Keratinocyte (primary cell): Measurements from ENCODE around the gene FBXO38. TPM values are rescaled to one million over a fixed set of nuclear protein-coding genes. Genes with fewer than 3 reads are reported as not detected.

Source experiments
- DNase-seq: peaks from one replicate; pipeline ENCODE4 v3.0.0-alpha.2; 2011; ENCODE audit warnings: low read depth, missing footprints, low spot score
- FAIRE-seq: peaks from 2 replicates; lab custom pipeline; 2011; peaks lifted over from hg19 to GRCh38; lab: Jason Lieb, UNC
- H2AFZ ChIP-seq: 2 replicates; pipeline ENCODE4 v1.6.0; 2012; ENCODE audit warnings: low read length, control low read depth, inconsistent platforms; ENCODE audit not compliant: control insufficient read depth
- H3K27ac ChIP-seq: 2 replicates; pipeline ENCODE4 v1.5.1; 2011; ENCODE audit warnings: low read length; ENCODE audit not compliant: control insufficient read depth, insufficient read depth
- H3K27me3 ChIP-seq: 3 replicates; pipeline ENCODE4 v1.6.0; 2011; ENCODE audit warnings: low read length; ENCODE audit not compliant: control insufficient read depth, insufficient read depth; ENCODE audit errors: extremely low read depth
- H3K36me3 ChIP-seq, 2 experiments: 2 replicates in 1 of 2; 3 replicates in 1 of 2; pipeline ENCODE4 v1.5.1; 2011; ENCODE audit warnings: low read length in 2 of 2, mild to moderate bottlenecking in 1 of 2; ENCODE audit not compliant: control insufficient read depth in 2 of 2, insufficient read depth in 2 of 2; ENCODE audit errors: extremely low read depth in 1 of 2
- H3K4me1 ChIP-seq: 3 replicates; pipeline ENCODE4 v1.5.1; 2011; ENCODE audit warnings: low read length; ENCODE audit not compliant: control insufficient read depth, insufficient read depth; ENCODE audit errors: extremely low read depth
- H3K4me2 ChIP-seq: 3 replicates; pipeline ENCODE4 v1.6.0; 2011; ENCODE audit warnings: low read depth, low read length; ENCODE audit not compliant: control insufficient read depth, insufficient read depth; ENCODE audit errors: extremely low read depth
- H3K4me3 ChIP-seq, 3 experiments: fragments of 200-600 bp in 1 of 3; sonication (generic) in 1 of 3; 2 replicates in 2 of 3; 3 replicates in 1 of 3; pipeline ENCODE4 v1.5.1; 2011 to 2016; ENCODE audit warnings: low read length in 3 of 3, mild to moderate bottlenecking in 3 of 3, control low read depth in 2 of 3, inconsistent platforms in 1 of 3, low read depth in 1 of 3, mixed read lengths in 1 of 3, mixed run types in 1 of 3, moderate library complexity in 1 of 3; ENCODE audit not compliant: control insufficient read depth in 2 of 3, insufficient read depth in 2 of 3; ENCODE audit errors: extremely low read depth in 1 of 3
- H3K79me2 ChIP-seq: 2 replicates; pipeline ENCODE4 v1.6.0; 2012; ENCODE audit warnings: low read length; ENCODE audit not compliant: control insufficient read depth, insufficient read depth
- H3K9ac ChIP-seq: 3 replicates; pipeline ENCODE4 v1.6.0; 2011; ENCODE audit warnings: low read length; ENCODE audit not compliant: control insufficient read depth, insufficient read depth; ENCODE audit errors: extremely low read depth
- H3K9me1 ChIP-seq: 3 replicates; pipeline ENCODE4 v1.6.0; 2011; ENCODE audit warnings: low read length; ENCODE audit not compliant: control insufficient read depth, insufficient read depth; ENCODE audit errors: extremely low read depth
- H3K9me3 ChIP-seq: 2 replicates; pipeline ENCODE4 v1.5.1; 2012; ENCODE audit warnings: low read depth, low read length; ENCODE audit not compliant: control insufficient read depth
- H4K20me1 ChIP-seq: 3 replicates; pipeline ENCODE4 v1.6.0; 2011; ENCODE audit warnings: low read length; ENCODE audit not compliant: control insufficient read depth, insufficient read depth; ENCODE audit errors: extremely low read depth
- EZH2 ChIP-seq: IDR thresholded peaks from one replicate; pipeline ENCODE4 v1.6.1; 2012; ENCODE audit warnings: inconsistent platforms, mild to moderate bottlenecking, low read length, moderate library complexity
- dilution Hi-C: fragments of 300-500 bp; cut with MboI; formaldehyde crosslinking; loops from one replicate; pipeline ENCODE4 v1.7.0; 2020; ENCODE audit warnings: low sequenced_read_pairs; ENCODE audit not compliant: extremely low pct_ligation_motif_present
- polyA plus RNA-seq, 5 experiments: library from polyadenylated mRNA; depleted of rRNA in 3 of 5; stranded (reverse) in 3 of 5; stranded (forward) in 1 of 5; unstranded in 1 of 5; fragments of >200 nt; gene quantifications; 1 replicate in 1 of 5; 2 replicates in 3 of 5; 3 replicates in 1 of 5; pipeline versions ENCODE4 v1.2.1 to v1.2.3, GENCODE V29; 2011 to 2012; ENCODE audit warnings: missing spikeins in 2 of 5, low read depth in 1 of 5, low replicate concordance in 1 of 5
- TF ChIP-seq, protein P1 (sequence below), 3 experiments: IDR thresholded peaks in 1 of 3; conservative IDR thresholded peaks in 1 of 3; optimal IDR thresholded peaks in 1 of 3; 2 replicates in 2 of 3; 3 replicates in 1 of 3; pipeline versions ENCODE3 to v1.5.1; 2011; ENCODE audit warnings: low read length in 3 of 3, mild to moderate bottlenecking in 3 of 3, moderate library complexity in 2 of 3, control low read depth in 1 of 3, inconsistent platforms in 1 of 3; ENCODE audit not compliant: insufficient read depth in 2 of 3; ENCODE audit errors: extremely low read depth in 1 of 3

Gene FBXO38
- polyA plus RNA-seq, 1 donor (not counting 4 experiments of a cell fraction or from before 2014, with no cell fraction given) = 30.4 TPM

DNA sequence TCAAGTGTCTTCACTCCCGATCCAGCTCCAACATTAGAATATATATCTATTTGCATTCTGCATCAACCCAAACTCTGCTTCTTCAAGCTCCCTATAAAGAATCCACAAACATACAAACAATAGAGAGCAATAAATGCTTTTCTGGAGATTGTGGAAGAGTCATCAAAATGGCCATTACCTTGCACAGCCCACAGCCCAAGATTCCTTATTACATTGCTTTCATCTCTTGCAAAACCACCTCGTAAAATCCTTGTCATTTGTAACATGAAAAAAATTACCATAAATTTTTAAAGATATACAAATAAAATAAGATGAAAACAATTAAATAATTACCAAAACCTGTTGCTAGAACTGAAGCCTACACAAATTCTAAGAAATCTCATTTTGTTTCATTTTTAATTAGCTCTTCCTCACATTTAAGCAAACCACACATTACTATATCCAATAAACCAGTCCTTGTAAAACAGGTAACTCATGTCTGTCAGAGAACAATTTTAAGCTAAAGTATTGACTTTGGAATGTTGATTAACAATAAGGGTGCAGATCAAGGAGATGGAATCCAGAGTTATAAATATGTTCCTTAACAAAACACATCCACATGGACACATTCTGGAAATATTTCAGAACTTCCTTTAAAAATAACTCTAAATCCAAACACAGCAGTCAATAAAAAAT lies 41.2 kb upstream of the FBXO38 start:
- no peak overlapping the region for H3K4me3 ChIP-seq
- dilution Hi-C loops = no loop called here
- no peaks in the 10 kb centered on the region for H3K79me2 ChIP-seq
- no peaks in the 10 kb centered on the region for H3K36me3 ChIP-seq
- peak overlapping the region; percentile 50 for H3K4me2 ChIP-seq
- H2AFZ ChIP-seq = no peak overlapping the region
- peaks cover 12% of the 10 kb centered on the region for H3K4me1 ChIP-seq
- H3K9me1 ChIP-seq = no peaks in the 10 kb centered on the region
- DNase-seq = no peak
- no peaks in the 10 kb centered on the region for H4K20me1 ChIP-seq
- peak overlapping the region; percentile 43 for H3K27ac ChIP-seq
- no peak for FAIRE-seq
- no peak overlapping the region for H3K9ac ChIP-seq
- H3K27me3 ChIP-seq = no peaks in the 10 kb centered on the region
- no peaks in the 10 kb centered on the region for H3K9me3 ChIP-seq
- TF ChIP-seq EZH2 = no peak
- TF ChIP-seq, protein P1, sequence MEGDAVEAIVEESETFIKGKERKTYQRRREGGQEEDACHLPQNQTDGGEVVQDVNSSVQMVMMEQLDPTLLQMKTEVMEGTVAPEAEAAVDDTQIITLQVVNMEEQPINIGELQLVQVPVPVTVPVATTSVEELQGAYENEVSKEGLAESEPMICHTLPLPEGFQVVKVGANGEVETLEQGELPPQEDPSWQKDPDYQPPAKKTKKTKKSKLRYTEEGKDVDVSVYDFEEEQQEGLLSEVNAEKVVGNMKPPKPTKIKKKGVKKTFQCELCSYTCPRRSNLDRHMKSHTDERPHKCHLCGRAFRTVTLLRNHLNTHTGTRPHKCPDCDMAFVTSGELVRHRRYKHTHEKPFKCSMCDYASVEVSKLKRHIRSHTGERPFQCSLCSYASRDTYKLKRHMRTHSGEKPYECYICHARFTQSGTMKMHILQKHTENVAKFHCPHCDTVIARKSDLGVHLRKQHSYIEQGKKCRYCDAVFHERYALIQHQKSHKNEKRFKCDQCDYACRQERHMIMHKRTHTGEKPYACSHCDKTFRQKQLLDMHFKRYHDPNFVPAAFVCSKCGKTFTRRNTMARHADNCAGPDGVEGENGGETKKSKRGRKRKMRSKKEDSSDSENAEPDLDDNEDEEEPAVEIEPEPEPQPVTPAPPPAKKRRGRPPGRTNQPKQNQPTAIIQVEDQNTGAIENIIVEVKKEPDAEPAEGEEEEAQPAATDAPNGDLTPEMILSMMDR (optimal IDR thresholded peaks at IDR 0.05 in 1 of 3, IDR thresholded peaks at IDR 0.05 in 1 of 3, conservative IDR thresholded peaks at IDR 0.05 in 1 of 3; ENCODE audit: extremely low read depth in 1 of 3, insufficient read depth in 2 of 3, low read length in 3 of 3) = no peak

DNA sequence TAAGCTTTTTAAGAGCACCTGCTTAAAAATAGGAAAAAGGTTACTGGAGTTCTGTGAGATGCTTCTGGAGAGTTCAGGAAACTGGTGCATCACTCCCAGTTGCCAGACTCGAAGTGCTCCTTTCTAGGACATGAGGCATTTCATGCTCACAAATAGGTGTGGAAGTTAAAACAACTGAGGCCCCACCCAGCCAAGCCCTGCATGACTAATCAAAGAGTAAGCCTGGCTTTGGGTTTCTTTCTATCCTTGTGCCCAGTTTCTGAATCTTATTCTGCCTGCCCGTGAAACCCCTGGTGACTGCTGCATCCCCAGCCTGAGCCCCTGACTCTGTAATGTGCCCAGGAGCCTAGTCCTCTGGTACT lies 40.7 kb upstream of the FBXO38 start:
- Histone ChIP-seq H3K27me3 (no peaks in the 10 kb centered on the region), H2AFZ (peak overlapping the region; percentile 60), H3K4me2 (peak overlapping the region; percentile 50), H3K9ac (no peak overlapping the region), H3K27ac (peak overlapping the region; percentile 63), H3K9me1 (no peaks in the 10 kb centered on the region), H3K9me3 (no peaks in the 10 kb centered on the region), H3K79me2 (no peaks in the 10 kb centered on the region), H3K4me1 (peaks cover 12% of the 10 kb centered on the region), H3K4me3 (no peak overlapping the region), H4K20me1 (no peaks in the 10 kb centered on the region), H3K36me3 (no peaks in the 10 kb centered on the region)
- FAIRE-seq (peak; percentile 86), DNase-seq (peak; percentile 26)
- dilution Hi-C loops = no loop called here
- TF ChIP-seq, protein P1 (optimal IDR thresholded peaks at IDR 0.05 in 1 of 3, IDR thresholded peaks at IDR 0.05 in 1 of 3, conservative IDR thresholded peaks at IDR 0.05 in 1 of 3; ENCODE audit: extremely low read depth in 1 of 3, insufficient read depth in 2 of 3, low read length in 3 of 3) = no peak
- no peak for TF ChIP-seq EZH2
